ENCODE data around the gene TMTC1. TPM values are rescaled to one million over a fixed set of nuclear protein-coding genes. Genes with fewer than 3 reads are reported as not detected.

TMTC1 gene
- total and polyA plus RNA-seq, 2 of the 8 experiments (the other 6 are each of a cell fraction or from before 2014, with no cell fraction given), result 15.4 to 20.8 TPM

- no peak for TF ChIP-seq MAFK (IDR thresholded peaks at IDR 0.05; ENCODE audit: low read depth, low read length)
Observed at GRCh38 chr12:29595071-29595755, 188.5 kb downstream of the TMTC1 start (continued).
